NOMO-1 (cell line): ENCODE data around the gene ORM1.
"Not testable (repeated sequence)": the region's sequence is repeated elsewhere in the genome, so short reads cannot be mapped to it uniquely, and the experiment has no call there.

Experiments
- DNase-seq, 2 experiments: peaks; one replicate each; lab custom pipeline; 2025; ENCODE audit not compliant: unreplicated experiment in 2 of 2; lab: John Stamatoyannopoulos, UW

The ORM1 gene

GRCh38 chr9:114322831-114323531 lies at the start of gene ORM1:
ORM1 (plus strand) TSS chr9:114323098; CDS start chr9:114323134, 36 bp downstream.
- DNase-seq, result not testable (repeated sequence)

GRCh38 chr9:114273461-114273881 lies 49.4 kb upstream of the ORM1 start:
- DNase-seq, result no peak

- DNase-seq, result no peak
These were observed 48.7 kb upstream of the ORM1 start for GRCh38 chr9:114274217-114274616.

DNA sequence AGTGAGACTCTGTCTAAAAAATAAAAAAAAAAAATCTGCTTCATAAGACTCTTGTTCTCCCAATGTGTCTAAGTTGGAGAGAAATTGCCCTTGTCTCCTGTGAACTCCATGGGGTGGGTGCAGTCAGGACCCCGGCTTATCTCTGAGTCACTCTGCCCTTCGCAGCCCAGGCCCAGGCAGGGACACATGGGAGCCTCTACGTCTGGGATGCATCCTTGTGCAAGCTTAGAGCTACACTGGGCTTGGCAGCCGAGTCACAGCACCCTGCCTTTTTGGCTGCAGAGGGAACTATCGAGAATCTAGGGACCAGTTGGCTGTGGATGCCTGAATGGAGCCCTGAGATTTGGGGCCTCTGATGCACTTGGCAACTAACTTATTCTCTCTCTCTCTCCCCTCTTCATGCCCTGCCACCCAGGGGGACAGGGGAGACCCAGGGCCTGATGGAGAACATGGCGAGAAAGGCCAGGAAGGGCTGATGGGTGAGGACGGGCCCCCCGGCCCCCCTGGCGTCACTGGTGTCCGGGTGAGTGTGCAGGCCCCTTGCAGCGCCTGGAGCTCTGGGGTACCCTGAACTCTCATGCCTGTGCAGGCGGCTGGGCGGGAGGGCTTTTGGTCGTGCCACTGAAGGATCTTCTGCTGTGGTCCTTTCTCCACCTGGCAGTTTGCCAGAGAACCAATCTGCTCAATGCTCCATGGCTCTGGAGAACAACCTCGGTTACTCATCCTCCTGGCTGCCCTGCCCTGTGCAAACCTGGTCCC lies 47.5 kb upstream of the ORM1 start:
- DNase-seq, result no peak

DNA sequence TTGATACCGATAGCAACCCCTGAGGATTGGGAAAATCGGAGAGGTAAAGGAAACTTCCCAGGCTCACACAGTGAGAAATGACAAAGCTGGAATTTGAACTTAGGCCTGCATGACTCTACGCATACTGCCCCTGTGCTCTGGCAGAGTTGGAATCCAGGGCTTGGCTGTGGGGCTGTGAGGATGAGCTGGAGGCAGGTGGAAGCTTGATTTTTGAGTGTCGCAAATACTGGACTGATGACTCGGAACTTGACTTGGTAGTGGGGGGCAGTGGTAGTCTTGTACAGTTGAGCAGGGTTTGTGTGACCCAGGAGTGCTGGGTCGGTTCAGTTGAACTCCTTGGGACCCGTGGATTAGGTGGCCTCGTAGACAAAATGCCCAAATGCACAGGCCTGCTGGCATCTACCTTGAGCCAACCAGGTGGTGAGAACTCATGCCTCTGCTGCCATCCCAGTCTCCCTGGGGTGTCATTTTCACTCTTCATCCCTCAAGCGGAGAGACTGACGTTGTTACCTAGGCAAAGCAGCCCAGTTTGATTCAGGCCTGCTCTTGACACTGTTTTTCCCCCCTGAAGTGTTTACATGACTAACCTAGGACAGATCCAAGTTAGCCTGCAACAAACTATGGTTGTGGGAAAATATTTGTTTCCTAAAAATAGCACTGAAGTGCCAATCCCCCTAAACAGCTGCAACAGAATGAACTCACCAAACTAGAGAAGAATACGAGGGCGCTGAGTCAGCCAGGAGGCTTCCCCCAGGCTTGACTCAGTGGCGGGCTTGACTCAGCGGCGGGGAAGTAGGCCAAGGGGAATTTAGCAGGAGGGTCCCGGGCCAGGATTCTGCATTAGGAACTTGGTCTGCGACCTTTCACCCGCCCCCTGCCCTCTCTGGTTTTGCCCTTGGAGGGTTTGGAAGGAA lies 45.7 kb upstream of the ORM1 start:
- DNase-seq, result no peak

- DNase-seq, result no peak
These were observed 44.5 kb upstream of the ORM1 start for GRCh38 chr9:114278356-114278755.

DNA sequence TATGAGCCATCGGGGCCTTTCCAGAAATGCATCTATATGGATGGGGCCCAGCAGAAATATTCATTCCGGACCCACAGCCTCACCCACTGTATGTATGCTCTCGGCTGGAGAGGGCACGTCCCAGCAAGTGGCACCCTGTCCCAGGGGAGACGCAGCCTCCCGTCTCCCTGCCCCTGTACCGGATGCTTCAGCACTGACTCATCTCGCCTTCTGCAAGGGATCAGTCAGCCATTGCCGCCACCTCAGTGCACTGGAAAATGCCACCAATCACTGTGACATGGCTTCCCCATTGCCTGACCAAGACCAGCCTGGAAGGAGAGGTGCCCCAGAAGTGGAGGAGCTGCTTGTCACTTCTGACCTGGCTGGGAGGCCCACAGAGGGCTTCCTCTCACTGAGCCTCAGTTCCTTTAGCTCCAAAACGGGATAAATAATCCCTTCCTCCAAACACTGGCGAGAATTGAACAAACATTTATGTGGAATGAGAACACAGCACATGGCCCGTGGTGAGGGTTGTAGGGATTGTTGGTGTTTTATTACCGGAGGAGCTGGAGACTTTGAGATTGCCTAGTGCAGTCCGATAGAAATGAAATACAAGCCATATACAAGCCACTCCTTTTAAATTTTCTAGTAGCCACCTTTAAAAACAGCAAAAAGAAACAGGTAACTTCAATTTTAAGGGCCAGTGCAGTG lies 43.9 kb upstream of the ORM1 start:
- DNase-seq, result no peak

DNA sequence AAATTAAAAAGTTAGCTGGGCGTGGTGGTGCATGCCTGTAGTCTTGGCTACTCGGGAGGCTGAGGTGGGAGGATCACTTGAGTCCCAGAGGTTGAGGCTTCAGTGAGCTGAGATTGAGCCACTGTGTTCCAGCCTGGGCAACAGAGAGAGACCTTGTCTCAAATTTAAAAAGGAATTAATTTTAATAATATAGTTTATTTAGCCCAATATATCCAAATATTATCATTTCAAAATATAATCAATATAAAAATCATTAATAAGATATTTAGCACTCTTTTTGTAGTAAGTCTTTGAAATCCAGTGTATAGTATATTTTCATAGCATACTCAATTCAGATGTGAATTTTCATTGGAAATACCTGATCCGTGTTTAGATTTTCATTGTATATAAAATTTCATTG lies 43.2 kb upstream of the ORM1 start:
- no peak for DNase-seq

DNA sequence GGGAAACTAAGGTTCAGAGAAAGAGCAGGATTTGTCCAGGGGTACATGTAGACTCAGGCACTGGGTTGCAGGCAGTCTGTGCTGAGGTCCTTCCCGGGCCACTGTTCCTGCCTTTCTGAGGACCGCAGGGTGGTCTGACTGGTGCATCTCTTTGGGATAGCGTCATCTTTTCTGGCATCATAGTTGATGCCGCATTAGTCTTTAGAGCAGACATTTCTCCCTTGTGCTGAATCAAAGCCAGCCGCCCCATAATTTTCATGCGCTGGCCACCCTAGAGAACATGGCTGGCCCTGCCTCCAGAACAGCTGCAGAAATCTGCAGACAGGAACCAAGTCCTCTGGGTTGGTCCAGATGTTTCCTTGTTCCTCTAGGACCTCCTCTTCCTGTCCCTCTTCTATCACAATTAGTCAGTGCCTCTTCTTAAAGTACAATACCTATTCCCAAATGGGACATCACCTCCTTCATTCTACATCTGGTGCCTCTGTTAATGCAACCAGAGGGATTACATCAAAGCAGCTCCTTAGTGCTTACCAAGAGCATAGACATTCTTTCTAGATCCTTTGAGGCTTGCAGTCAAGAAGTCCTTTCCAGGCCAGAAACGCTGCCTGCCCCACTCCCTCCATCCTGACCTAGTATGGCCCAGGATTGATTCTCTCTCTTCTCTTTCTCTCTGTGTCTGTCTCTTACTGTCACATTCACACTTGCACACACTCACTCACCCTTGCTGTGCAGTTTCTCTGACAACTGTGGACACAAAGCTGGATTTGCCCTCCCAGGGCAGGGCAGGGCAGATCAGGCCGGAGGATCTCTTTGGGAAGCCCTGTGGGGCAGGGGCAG lies 42.0 kb upstream of the ORM1 start:
- no peak for DNase-seq

- DNase-seq, result no peak
These were observed 41.3 kb upstream of the ORM1 start for GRCh38 chr9:114281473-114282103.

DNA sequence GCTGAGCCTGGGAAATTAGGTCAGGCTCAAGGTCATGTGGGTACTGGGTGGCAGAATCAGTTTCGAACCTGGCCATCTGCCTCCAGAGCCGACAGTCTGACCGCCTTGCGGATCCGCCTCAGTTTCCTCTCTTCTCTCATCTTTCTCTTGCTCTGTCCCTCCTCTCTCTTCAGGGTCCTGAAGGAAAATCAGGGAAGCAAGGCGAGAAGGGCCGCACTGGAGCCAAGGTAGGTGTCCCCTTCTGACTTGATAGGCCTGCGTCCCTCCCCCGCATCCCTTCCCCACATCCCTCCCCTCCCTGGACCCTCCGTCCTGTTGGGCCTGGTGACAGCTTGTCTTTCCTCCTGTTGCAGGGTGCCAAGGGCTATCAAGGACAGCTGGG lies 40.8 kb upstream of the ORM1 start:
- DNase-seq, result no peak

DNA sequence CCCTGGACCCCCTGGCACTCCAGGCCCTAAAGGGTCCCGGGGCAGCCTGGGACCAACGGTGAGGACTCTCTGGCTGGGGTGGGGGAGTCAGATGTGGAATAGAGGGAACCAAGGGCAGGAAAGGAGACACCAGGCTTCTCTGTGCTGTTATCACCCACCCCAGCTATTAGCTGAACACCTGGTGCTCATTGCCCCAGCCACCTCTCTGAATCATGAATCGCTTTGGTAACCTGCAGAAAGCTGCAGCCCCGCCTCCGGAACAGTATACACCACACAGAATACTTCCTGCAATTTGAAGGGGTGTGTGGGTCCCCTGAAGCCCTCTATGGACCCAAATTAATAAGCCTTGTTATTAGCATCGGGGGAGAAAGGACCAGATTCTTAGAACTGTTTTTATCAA lies 40.4 kb upstream of the ORM1 start:
- no peak for DNase-seq

DNA sequence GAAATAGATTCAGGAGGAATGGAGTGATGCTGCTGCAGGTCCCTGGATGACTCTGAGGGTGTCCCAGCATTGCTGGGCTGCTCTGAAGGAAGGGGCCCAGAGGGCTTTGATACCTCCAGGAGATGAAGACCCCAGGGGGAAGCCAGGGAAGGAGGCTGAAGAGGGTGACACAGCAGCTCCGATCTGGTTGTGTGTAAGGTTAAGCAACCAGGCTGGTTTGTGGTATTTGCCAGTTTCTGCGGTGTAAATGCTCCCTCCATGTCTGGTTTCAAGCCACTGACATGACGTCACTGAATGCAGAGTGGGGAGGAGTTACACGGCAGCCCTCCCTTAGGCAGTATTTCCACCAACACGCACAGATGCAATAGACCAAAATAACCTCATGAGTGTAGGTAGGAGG lies 40.0 kb upstream of the ORM1 start:
- peak; percentile 44 to 75 for DNase-seq

GRCh38 chr9:114283551-114284111 lies 39.3 kb upstream of the ORM1 start:
- no peak for DNase-seq

DNA sequence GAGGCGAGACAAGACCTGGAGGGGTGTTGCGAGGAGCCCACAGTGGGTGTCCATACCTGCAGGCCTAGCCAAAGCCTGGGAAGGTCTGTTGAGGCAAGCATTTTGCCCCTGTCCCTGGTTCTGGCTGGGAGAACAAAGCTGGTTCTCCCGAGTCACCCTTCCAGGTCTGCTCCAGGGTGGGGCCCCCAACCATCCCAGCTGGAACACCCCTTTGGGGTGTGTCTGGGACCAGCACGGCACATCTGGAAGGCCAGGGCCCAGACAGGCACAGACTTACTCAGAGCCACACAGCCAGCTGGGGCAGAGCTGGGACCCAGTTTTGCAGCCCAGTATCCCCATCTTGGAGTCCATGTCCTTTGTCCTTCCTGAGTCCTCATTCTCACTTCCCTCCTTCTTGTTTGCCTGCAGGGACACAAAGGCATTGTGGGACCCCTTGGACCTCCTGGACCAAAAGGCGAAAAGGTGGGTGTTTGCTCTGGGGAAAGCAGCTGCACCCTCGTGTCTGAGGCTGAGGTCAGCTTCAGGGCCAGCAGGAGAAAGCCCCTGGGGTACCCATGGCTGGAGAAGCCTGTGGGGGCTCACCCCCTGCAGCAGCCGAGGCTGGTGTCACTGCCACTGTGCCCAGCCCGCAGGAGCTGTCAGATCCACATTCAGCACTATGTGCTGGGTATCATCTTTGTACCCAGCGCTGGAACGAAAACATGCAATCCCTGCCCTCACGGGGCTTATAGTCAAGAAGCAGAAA lies 38.4 kb upstream of the ORM1 start:
- no peak for DNase-seq

GRCh38 chr9:114285166-114285867 lies 37.6 kb upstream of the ORM1 start:
- no peak for DNase-seq

DNA sequence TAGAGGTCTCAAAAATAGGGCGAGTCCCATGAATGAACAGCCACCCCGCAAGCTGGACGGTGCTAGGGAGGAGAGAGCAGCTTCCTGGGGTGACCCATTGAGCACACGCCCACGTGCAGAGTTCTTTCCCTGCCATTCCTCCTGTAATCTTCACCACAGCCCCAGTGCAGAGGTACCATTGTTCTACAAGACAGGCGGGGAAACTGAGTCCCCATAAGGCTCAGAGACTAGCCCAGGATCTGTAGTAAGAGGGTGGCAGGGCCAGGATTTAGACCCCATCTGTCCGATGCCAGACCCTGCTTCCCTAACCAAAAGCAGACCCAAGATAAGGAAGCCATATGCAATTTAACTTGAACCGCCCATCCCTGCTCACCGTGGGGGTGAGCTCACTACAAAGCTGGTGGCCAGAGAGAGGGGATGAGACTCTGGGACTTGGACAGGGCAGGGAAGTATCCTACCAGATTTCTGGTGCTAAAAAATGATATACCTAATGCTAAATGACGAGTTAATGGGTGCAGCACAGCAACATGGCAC lies 36.7 kb upstream of the ORM1 start:
- DNase-seq, result no peak
